Subcutaneous abdominal adipose tissue (tissue), 5 donors: ENCODE results near the gene NSD1.

Source experiments
- H3K27ac ChIP-seq: one replicate; pipeline ENCODE4 v1.7.0; 2013; ENCODE audit warnings: low read depth, mild to moderate bottlenecking, inconsistent platforms, low read length, moderate library complexity
- H3K27me3 ChIP-seq, 5 donors: one replicate each; pipeline ENCODE4 v1.7.0; 2013; ENCODE audit warnings: low read length in 5 of 5, inconsistent platforms in 1 of 5; ENCODE audit not compliant: control insufficient read depth in 5 of 5, insufficient read depth in 4 of 5
- H3K36me3 ChIP-seq, 5 donors: one replicate each; pipeline ENCODE4 v1.7.0; 2013; ENCODE audit warnings: low read length in 5 of 5; ENCODE audit not compliant: control insufficient read depth in 5 of 5, insufficient read depth in 5 of 5
- H3K4me1 ChIP-seq, 5 donors: one replicate each; pipeline ENCODE4 v1.7.0; 2013; ENCODE audit warnings: low read length in 5 of 5, mild to moderate bottlenecking in 3 of 5, moderate library complexity in 1 of 5; ENCODE audit not compliant: control insufficient read depth in 5 of 5, insufficient read depth in 5 of 5
- H3K4me3 ChIP-seq, 5 donors: one replicate each; pipeline ENCODE4 v1.7.0; 2013; ENCODE audit warnings: low read length in 5 of 5, low read depth in 1 of 5
- H3K9ac ChIP-seq, 5 donors: one replicate each; pipeline ENCODE4 v1.7.0; 2013; ENCODE audit warnings: low read length in 5 of 5, mild to moderate bottlenecking in 4 of 5, moderate library complexity in 3 of 5
- H3K9me3 ChIP-seq, 5 donors: one replicate each; pipeline ENCODE4 v1.7.0; 2013; ENCODE audit warnings: low read length in 5 of 5; ENCODE audit not compliant: control insufficient read depth in 5 of 5
- donor health status: healthy.
- donor health status: healthy.
- donor health status: healthy.
- donor health status: healthy.
- donor health status: healthy.

The NSD1 gene

DNA sequence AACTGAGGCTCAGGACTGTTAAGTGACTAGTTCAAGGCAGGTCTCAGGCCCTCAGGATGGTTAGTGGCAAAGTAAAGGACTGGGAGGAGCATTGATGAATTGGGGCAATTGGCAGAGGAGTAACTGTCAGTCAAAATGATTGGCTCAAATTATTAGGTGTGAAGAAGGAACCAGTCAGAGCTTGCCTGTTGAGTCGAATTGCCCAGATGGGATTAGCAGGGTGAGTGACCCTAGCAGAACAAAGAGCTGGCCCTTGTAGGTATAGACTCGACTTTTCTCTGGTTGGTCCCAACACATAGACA, 2.6 kb upstream of the NSD1 start:
- Histone ChIP-seq H3K27ac (no peak overlapping the region), H3K36me3 (peaks cover 7 to 10% (median 8%) of the 10 kb centered on the region in 5 donors), H3K9me3 (no peaks in the 10 kb centered on the region), H3K27me3 (no peaks in the 10 kb centered on the region), H3K4me3 (no peak overlapping the region), H3K9ac (no peak overlapping the region), H3K4me1 (peaks cover 7 to 50% (median 25%) of the 10 kb centered on the region in 5 donors)

DNA sequence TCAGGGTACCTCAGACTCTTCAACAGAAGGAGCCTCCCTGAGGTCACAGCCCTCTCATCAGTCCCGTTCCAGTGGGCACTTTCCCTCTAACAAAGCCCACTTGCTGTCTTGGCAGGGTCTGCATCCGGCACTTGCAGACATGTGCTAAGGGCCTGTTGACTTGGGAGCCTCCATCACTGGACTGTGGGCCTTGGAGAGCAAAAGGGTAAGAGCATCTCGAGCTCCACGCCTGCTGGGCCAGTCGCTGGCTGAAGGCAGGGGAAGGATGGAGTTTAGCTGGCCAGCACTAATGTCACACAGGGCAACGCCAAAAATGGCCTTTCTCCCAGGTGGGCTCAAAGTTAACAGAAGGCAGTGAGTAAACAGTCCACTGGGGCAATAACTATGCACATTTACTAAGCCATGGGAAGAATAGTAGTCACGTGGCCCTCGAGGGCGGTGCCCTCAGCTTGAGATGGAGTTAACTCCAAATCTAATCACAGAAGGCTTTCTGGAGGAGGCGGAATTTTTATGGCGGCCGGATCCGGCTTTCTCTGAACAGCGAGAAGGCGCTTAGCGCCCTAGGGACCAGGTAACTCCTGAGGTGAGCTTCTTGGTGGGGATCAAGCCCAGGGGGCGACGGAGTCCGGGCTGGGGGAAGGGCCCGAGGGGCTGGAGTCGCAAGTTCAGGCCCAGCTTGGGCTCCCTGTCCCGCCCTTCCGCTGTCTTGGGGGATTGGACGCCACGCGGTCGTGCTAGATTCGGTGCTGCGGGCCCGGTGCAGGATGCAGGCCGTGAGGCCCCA, 2.0 kb upstream of the NSD1 start:
- Histone ChIP-seq H3K27me3 (no peaks in the 10 kb centered on the region), H3K9ac (no peak overlapping the region)

DNA sequence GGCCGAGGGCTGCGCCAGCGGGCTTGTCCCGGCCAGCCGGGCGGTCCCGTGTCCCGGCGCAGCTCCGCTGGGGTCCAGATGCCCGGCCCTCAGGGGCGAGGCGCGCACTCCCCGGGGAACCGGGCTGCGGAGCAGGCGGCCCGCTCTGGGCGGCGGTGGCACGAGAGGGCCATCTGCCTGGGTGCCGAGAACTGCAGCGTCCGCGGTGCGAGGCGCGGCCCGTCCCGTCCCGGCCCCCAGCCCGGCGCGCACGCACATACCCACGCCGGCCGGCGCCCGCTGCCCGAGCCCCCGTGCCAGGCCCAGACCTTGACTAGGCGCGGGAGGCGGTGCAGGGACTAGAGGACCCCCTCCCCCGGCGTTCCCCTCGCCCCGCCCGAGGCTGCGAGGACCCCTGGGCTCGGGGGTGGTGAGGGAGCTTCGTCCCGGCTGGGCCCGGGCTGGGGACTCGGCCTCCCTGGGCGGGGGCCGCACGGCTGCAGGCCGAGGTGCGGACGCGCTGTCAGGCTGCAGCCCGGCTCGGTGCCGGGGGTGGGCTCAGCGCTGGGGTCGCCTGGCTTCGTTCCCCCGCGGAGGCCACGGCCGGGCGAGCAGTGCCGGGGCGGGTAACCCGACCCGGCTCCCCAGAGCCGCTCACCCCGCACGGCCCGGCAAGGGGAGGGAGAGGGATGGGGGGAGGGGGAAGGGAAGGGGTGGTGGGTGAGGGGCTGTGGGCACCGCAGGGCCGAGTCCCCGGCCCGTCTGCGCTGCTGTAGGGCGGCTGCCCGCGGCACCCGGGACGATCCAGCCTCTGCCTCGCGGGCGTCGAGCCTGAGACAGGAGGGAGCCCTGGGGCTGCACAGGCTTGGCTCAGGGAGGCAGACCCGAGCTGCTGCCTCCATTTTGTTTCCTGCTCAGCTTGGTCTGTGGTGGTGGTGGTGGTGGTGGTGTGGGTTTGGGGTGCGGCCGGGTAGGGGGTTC, 1.2 kb upstream of the NSD1 start:
- Histone ChIP-seq H3K27ac (peak overlapping the region; percentile 75), H3K4me3 (peak overlapping the region in 4 of 5 donors; percentile 66 to 74 (median 72)), H3K36me3 (peaks cover 7 to 20% (median 11%) of the 10 kb centered on the region in 5 donors), H3K27me3 (no peaks in the 10 kb centered on the region), H3K9me3 (no peaks in the 10 kb centered on the region), H3K4me1 (peaks cover 7 to 60% (median 37%) of the 10 kb centered on the region in 5 donors), H3K9ac (peak overlapping the region in 4 of 5 donors; percentile 58 to 84 (median 78))

More for the DNA sequence above, 2.0 kb upstream of the NSD1 start:
- no peaks in the 10 kb centered on the region for H3K9me3 ChIP-seq
- H3K4me3 ChIP-seq = peak overlapping the region in 2 of 5 donors; percentile 8 to 74
- H3K4me1 ChIP-seq = peaks cover 7 to 56% (median 31%) of the 10 kb centered on the region in 5 donors
- no peak overlapping the region for H3K27ac ChIP-seq
- H3K36me3 ChIP-seq = peaks cover 7 to 13% (median 11%) of the 10 kb centered on the region in 5 donors

DNA sequence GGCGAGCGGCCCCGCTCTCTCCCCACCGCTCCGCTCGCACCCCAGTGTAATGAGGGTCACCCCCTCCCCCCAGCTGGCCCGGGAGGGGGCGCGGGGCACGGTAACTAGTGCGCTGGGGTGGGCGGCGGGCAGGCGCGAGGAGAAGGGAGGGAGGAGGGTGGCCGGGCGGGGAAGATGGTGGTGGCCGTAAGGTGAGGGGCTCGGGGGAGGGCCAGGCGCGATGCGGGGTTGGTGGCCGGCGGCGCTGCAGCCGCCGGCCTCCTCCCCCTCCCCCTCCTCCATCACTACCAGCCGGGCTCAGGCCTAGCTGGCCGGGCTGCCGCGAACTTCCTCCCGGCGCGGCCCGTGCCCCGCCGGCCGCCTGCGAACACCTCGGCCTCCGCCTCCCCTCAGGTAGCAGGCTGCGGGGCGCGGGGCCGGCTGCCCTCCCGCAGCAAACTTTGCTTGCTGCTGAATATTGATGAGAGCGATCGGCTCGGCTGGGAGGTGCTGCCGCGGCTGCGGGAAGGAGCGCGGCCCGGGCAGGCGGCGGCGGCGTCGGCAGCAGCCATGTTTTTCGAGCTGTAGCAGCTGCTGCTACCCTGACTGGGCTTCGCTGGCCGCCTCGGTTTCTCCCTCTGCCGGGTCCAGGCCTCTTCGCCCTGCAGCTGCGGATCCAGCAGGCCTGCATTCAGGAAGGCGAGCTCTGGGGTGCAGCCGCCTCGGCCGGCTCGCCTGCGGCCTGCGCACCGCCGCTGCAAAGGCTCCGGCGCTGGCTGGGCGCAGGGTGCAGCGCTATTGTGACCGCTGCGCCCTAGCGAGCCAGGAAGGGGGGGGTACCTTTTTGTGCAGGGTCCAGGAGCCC, 502 bp downstream of the NSD1 start:
- H3K27me3 ChIP-seq = no peaks in the 10 kb centered on the region
- H3K4me1 ChIP-seq = peaks cover 7 to 49% (median 40%) of the 10 kb centered on the region in 5 donors
- peak overlapping the region; percentile 70 to 74 (median 73) for H3K4me3 ChIP-seq
- peak overlapping the region; percentile 62 for H3K27ac ChIP-seq
- H3K36me3 ChIP-seq = peaks cover 7 to 25% (median 12%) of the 10 kb centered on the region in 5 donors
- H3K9ac ChIP-seq = peak overlapping the region; percentile 72 to 89 (median 84)
- no peaks in the 10 kb centered on the region for H3K9me3 ChIP-seq

DNA sequence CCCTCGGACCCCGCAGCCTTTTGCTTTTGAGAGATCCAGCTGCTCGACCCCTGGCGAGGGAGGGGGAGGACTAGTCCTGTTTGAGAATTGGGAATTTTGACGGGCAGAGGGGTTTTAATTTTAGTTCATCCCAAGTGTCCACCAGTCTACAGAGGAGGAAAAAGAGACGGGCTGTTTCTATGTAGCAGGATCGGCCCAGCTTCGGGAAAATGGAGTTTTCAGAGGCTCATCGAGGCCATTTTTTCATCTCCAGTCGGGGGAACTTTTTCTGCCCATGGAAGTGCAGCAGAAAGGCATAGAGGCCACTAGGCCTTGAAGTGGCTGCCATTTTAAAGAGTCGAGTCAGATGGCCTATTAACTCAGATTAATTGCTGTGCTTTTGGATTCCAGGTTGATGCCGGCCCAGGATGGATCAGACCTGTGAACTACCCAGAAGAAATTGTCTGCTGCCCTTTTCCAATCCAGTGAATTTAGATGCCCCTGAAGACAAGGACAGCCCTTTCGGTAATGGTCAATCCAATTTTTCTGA, 1.2 kb downstream of the NSD1 start:
- peak overlapping the region; percentile 72 to 89 (median 84) for H3K9ac ChIP-seq
- H3K27me3 ChIP-seq = no peaks in the 10 kb centered on the region
- H3K9me3 ChIP-seq = no peaks in the 10 kb centered on the region
- peaks cover 7 to 25% (median 12%) of the 10 kb centered on the region in 5 donors for H3K36me3 ChIP-seq
- H3K4me1 ChIP-seq = peaks cover 7 to 44% (median 42%) of the 10 kb centered on the region in 5 donors
- peak overlapping the region; percentile 62 for H3K27ac ChIP-seq
- peak overlapping the region; percentile 70 to 74 (median 73) for H3K4me3 ChIP-seq

DNA sequence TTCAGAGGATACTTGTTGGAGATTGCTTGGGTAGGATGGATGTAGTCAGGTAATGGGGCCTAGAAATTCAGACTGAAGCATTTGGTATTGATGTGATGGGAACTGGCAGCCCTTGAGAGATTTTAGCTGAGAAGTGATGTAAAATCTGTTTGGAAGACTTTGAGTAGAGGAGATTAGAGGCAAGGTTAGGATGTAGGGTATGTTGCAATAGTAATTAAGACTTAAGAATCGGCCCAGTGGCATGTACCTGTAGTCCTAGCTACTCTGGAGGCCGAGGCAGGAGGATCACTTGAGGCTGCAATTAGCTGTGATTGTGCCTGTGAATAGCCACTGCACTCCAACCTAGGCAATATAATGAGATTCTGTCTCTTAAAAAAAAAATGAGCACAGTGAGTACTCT, 6.7 kb downstream of the NSD1 start:
- no peaks in the 10 kb centered on the region for H3K27me3 ChIP-seq
- H3K27ac ChIP-seq = no peak overlapping the region
- H3K36me3 ChIP-seq = peaks cover 18 to 53% (median 26%) of the 10 kb centered on the region in 5 donors
- H3K4me1 ChIP-seq = peaks cover 0 to 33% (median 24%) of the 10 kb centered on the region in 5 donors
- H3K9ac ChIP-seq = no peak overlapping the region
- no peaks in the 10 kb centered on the region for H3K9me3 ChIP-seq
- H3K4me3 ChIP-seq = no peak overlapping the region

DNA sequence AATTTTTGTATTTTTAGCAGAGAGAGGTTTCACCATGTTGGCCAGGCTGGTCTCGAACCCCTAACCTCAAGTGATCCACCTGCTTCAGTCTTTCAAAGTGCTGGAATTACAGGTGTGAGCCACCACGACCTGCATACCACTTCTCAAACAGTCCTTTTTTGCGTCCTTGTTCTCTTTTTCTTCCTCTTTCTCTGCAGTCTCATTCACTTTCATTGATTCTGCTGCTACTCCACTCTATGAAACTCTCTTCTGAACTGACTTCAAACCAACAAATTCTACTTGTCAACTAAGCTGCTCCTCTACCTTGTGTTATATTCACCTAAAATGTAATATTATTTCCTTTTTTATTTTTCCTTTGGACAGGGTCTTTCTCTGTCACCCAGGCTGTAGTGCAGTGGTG, 7.9 kb downstream of the NSD1 start:
- H3K4me3 ChIP-seq = no peak overlapping the region
- H3K27me3 ChIP-seq = no peaks in the 10 kb centered on the region
- no peaks in the 10 kb centered on the region for H3K9me3 ChIP-seq
- peaks cover 9 to 43% (median 24%) of the 10 kb centered on the region in 5 donors for H3K36me3 ChIP-seq
- H3K9ac ChIP-seq = no peak overlapping the region
- H3K27ac ChIP-seq = no peak overlapping the region
- peaks cover 0 to 22% (median 13%) of the 10 kb centered on the region in 5 donors for H3K4me1 ChIP-seq

DNA sequence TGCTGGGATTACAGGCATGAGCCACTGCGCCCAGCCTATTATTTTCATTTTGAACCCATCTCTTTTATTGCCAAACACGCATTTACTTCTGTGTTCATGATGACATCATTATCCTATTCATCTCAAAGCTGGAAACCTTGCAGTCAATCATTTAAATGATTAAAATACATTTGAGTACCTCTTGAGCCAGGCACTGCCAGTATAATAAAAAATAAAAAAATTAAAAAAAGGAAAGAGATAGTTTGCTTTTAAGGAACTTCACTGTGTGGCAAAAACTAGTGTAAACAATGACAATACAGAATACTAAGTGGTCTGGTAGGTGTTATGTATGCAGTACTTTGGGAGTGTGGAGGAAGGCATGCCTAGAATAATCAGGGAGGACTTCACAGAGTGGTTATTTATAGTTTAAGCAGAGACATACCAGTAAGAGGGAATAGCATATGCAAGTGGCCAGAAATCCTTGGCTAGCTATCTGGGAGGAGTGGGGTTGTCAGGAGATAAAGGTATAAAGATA, 8.6 kb downstream of the NSD1 start:
- no peak overlapping the region for H3K4me3 ChIP-seq

DNA sequence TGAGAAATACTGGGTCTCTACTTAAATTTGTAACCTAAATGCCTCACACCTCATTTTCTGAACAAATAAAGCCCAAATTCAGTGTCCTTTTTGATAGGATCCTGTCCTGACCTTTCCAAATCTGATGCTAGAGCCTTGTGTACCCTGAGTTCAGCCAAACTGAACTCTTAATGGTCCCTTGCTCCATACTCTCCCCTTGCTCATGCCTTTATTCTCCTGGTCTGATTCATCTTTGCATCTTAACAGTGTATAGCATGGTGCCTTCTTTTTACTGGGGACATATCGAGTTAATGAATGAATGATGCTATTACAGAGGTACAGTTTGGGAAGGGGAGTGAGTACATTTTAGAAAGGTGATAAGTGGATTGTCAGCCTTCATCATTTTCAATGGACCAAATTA, 9.2 kb downstream of the NSD1 start:
- Histone ChIP-seq H3K36me3 (peaks cover 12 to 50% (median 28%) of the 10 kb centered on the region in 5 donors), H3K4me3 (no peak overlapping the region), H3K4me1 (peaks cover 0 to 13% (median 6%) of the 10 kb centered on the region in 5 donors), H3K27ac (no peak overlapping the region), H3K9ac (no peak overlapping the region), H3K27me3 (no peaks in the 10 kb centered on the region), H3K9me3 (no peaks in the 10 kb centered on the region)

More for the DNA sequence above, 8.6 kb downstream of the NSD1 start:
- peak overlapping the region in 1 of 5 donors; percentile 47 for H3K9ac ChIP-seq
- H3K4me1 ChIP-seq = peaks cover 0 to 16% (median 8%) of the 10 kb centered on the region in 5 donors
- H3K36me3 ChIP-seq = peaks cover 11 to 46% (median 26%) of the 10 kb centered on the region in 5 donors
- no peaks in the 10 kb centered on the region for H3K9me3 ChIP-seq
- H3K27me3 ChIP-seq = no peaks in the 10 kb centered on the region
- no peak overlapping the region for H3K27ac ChIP-seq
